GM19324 (cell line): ENCODE data around the gene MDN1.

Experiments
- ATAC-seq: cut with Tn5 transposase; IDR thresholded peaks from one replicate; pipeline ENCODE4 v1.9.1; 2021; ENCODE audit warnings: mild to moderate bottlenecking, moderate library complexity; ENCODE audit not compliant: unreplicated experiment, low FRiP score

The MDN1 gene

DNA sequence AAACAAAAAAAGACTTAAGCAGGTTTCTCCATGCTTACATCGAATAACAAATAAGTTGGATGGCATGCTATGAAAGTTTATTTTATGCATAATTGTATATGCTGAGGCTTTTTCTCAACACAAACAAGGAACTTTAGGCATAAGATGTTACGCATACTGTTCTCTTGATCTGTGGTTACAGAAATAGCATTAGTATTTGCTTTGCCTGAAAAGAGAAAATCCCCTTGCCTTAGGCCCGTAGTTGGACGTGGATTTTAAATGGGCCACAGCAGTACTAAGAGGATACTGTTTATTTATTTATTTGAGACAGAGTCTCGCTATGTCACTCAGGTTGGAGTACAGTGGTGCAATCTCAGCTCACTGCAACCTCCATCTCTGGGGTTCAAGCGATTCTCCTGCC lies 200.0 kb downstream of the MDN1 start:
- ATAC-seq = no peak

DNA sequence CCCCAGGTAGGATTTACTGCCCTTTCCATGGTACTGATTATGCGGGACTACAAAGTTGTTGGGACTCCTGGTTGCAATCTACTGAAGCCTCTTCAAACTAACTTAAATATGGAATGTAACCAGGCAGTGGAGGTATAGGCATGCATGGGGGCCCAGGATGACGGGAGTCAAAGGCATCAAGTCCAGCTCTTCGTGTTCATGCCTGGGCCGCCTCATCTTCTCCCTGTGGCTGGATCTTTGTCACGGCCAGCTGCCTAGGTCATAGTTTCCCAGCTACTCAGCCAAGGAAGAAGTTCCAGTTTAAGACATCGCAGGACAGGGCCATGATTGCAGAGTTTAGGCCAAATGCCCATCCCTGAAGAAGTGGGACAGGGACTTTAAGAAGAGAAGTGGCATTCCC lies 201.6 kb downstream of the MDN1 start:
- no peak for ATAC-seq

DNA sequence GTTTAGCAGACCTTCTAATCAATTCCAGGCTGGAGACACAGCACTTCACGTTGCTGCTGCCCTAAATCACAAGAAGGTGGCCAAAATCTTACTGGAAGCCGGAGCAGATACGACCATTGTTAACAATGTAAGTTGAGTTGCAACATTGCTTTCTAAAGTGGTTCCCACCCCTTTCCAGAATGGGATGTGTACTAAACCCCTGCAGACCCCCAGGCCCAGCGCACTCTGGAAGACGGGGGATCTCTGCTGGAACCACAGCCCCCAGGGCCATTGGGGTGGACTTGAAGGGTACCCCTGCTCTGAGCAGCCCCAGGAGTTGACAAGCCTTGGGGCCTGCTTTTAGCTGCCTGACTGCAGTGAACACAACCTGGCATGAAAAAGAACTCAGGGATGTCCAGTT lies 203.1 kb downstream of the MDN1 start:
- no peak for ATAC-seq

DNA sequence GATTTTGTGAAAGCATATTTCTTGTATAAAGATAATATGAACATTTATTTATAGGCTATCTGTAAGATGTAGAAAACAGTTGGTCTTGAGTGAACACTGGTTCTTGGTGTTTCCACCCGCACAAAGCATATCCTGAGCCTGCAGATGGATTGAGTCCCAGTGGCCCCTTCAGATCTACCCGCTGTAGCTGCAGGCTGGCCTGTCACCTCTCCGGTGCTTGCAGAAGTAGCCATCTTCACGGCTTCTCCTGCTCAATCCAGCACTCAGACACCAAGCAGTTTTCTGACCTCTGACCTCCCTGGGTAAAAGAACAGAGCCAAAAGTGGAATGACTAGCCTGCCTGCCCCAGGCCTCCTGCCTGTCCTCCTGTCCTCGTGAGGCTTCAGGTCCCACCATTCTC lies 203.7 kb downstream of the MDN1 start:
- ATAC-seq = no peak

DNA sequence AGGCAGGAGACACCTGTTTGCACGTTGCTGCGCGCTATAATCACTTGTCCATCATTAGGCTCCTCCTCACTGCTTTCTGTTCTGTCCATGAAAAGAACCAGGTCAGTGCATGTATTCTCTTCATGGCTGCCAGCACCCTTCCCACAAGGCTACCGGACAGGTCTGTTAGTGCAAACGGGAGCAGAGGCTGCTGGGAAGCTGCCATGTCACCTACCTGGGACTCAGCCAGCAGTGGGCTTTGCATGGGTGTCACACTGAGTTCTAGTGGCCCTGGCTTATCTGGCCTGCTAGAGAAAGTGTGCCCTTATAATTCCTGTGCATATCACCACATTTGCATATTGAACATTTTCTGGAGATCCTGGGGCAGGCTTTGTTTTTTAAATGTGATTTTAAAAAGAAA lies 205.8 kb downstream of the MDN1 start:
- no peak for ATAC-seq

DNA sequence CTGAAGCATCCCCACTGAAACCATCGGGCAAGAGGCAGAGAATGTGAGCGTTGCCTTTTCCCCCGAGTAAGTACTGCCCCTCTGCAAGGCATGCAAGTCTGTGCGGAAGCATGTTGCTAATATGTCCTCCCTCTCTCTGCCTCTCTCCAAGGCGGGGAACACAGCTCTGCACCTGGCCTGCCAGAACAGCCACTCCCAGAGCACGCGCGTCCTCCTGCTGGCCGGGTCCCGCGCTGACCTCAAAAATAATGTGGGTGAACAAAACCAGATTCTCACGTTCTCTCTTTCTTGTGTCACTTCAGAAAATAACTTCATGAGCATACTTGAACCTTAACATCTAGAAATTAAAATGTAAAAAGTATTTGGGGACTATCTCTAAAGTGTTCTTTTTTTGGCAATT lies 207.5 kb downstream of the MDN1 start:
- no peak for ATAC-seq

DNA sequence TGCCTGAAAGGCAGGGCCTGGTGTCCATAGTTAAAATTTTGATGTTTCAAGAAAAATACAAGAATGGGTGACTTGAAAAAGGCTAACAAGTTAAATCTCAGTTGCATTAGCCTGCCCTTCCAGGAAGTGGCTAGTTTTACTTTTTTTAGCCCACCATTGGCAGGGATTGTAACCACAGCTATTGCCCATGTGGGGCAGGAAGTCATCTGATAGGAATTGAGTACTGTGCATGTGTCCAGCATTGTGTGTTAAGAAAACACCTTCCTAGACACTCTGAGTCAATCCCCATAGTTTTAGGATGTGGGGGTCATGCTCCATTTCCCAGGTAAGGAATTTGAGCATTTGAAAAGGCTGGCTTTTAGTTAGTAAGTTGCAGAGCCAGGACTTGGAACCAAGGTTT lies 207.9 kb downstream of the MDN1 start:
- no peak for ATAC-seq

DNA sequence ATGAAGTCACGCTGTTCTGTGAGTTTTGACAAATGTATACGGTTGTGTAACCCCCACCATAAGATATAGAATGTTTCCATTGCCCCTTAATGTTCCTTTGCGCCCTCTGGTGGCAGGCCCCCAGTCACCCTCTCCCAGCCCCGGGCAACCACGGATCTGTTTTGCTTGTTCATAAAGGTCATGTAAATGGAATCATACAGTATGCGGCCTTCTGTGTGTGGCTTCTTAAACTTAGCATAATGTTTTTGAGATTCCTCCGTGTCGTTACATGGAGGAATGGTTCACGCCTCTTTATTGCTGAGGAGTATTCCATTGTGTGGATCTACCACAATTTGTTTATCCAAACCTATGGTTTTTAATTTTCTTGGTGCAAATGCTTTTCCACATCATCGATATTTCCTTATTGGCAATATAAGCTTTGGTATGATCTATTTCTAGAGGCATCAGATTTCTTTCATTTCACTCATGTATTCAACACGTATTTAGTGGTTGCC lies 209.4 kb downstream of the MDN1 start:
- ATAC-seq = no peak

DNA sequence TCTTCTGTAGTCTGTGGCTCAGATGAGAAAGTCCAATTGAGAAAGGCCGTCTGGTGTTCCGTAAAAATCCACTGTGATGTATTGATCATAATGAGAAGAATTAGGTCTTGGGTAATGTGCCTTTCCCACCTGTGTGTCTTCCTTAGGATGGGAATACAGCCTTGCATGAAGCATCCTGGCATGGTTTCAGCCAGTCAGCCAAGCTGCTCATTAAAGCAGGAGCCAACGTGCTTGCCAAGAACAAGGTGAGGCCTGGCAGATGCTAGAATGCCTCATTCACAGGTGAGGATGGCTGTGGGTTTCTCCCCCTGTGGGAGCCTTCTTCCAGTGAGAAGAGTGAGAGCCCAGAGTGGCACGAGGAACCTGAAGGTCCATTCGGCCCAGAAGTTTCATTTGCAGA lies 213.7 kb downstream of the MDN1 start:
- no peak for ATAC-seq

DNA sequence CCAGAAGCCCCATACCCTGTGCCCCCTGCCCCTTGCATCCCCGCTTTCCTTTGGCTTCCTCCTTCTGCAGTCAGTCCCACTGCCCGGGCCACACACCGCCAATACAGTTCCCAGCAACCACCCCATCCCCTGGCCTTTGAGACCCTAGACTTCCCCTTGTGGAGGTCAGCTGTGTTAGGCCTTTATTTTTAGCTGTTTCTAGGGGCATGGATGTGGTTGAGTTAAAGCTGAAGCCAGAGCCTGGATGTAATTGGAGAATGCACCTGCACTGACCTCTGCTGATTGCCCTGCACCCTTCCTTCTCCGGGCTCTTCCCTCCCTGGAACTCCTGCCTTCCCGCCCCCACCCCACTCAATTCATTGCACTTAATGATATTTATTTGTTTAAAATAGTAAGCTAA lies 214.9 kb downstream of the MDN1 start:
- no peak for ATAC-seq

DNA sequence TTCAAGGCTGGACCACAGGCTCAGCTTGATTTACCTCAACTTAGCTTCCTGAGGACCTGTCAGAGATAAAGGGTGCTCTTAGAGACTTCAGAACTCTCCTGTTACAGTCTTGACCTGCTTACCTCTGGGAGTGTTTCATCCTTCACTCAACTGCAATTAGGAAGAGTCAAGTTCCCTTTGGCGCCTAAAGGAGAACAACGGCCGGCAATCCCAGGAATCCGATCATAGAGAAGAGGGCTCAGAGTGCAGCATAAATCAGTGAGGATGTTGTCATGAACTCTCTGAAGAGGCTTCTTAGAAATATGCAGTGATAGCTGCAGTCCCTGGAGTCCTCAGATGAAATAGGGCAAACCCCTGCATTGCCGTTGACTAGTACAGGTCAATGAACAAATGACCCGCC lies 217.4 kb downstream of the MDN1 start:
- no peak for ATAC-seq

DNA sequence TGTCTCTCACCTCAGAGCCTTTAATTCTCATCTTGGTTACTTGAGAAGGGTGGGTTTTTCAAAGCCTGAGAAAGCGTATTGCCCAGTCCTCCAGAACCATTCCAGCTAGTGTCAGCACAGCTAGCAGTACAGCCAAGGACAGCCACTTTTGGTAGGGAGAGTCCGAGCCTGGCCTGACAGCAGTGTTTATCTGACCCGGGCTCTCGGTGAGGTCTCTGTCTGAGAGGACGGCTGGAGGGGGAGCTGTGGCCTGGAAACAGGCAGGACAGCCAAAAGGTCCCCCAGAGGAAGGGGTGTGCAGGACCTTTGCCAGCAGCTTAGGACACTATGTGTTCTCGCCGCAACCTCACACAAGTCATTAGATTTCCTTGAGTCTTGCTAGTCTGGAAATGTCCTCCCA lies 219.9 kb downstream of the MDN1 start:
- ATAC-seq = no peak

DNA sequence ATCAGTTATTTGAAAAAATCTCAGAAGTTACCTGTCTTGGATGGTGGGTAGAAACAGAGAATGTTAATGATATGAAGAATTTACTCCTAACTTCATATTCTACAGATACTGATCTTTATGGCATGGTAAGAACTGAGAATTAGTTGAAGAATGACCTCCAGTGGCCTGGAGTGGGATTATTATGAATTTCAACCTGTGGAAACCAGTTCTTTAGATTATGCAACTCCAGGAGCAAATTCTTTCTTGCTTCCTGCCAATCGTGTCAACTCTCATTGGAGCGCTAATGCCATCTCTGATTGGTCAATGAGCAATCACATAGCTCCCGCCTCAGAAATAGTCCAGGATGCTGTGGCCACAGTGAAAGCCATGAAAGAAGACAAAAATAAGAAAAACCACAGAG lies 221.6 kb downstream of the MDN1 start:
- no peak for ATAC-seq

DNA sequence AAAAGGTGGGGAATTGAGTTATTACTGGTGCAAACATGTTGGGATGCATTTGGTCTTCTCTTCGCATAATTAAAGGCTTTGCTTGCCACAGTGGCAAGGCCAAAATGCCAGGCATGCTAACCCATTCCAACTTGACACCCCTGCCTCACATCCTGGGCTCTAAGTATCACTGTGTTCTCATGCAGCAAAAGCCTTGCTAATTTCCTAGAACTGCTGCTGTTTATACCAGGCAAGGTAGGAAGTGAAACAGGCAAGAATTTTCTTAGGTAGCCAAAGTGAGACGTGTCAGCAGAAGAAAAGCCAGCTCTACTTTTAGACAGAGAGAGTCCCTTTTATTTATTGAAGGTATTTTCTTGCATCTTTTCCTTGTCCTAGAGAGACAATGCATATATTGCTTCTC lies 222.2 kb downstream of the MDN1 start:
- no peak for ATAC-seq

DNA sequence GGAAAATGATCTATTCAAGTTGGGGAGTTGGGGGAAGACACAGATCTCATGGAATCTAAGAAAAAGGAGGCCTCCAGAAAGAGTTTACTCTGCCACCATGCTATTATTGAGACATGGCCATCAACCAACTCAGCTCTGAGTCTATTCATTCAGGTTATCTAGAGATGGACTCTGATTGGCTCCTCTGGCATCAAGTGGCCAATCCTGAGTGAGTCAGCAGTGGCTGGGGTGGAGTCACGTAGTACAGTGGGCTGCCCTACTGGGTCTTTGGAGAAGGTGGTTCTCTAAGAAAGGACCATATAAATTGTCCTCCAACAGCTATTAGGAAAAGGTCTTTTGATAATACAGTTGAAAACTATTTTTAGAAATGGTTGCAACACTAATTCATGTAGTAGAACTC lies 223.1 kb downstream of the MDN1 start:
- ATAC-seq = no peak

DNA sequence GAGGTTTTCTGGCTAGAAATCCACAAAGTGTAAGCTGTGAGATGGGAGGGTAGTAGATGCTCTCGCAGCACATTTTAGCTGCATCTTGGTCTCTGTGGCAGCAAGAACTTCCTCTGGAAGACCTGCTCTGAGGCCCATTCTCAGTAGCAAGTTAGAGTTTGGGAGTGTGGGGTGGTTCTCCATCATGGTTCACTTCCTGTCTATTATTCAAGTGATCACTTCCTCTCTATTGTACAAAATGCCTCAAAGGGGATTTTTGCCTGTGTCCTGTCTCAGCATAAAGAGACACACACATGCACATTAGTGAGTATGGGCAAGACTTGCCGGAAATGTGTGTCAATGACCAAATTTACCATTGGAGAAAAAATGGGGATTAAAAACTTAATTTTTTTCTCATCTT lies 223.5 kb downstream of the MDN1 start:
- ATAC-seq = no peak
